A549 (cell line): ENCODE results near the gene TSPO. TPM values are rescaled to one million over a fixed set of nuclear protein-coding genes. Genes with fewer than 3 reads are reported as not detected.

Source experiments
- ATAC-seq, 2 experiments: fragments of 200-7000 bp in 1 of 2; fragments of >200 bp in 1 of 2; cut with Nextera tagmentation in 1 of 2; cut with Tn5 transposase in 1 of 2; 3 replicates each; pipeline versions ENCODE4 v1.8.0 to v1.9.1; 2018 to 2020; ENCODE audit warnings: mild to moderate bottlenecking in 1 of 2, moderate library complexity in 1 of 2
- CTCF ChIA-PET: fragments of 300-600 bp; sonication (Branson Sonifier 250); formaldehyde crosslinking; extraction: SDS; loops from one replicate; lab custom pipeline; 2021; ENCODE audit warnings: antibody characterized with exemption, inconsistent platforms; lab: Yijun Ruan, JAX
- POLR2A ChIA-PET: fragments of 350-600 bp; formaldehyde crosslinking; extraction: SDS; loops from one replicate; lab custom pipeline; 2021; ENCODE audit warnings: antibody characterized with exemption, inconsistent platforms; lab: Yijun Ruan, JAX
- DNase-seq, 2 experiments: peaks; one replicate each; pipeline versions ENCODE4 v3.0.0 to v3.0.0-alpha.2; 2011 to 2016; ENCODE audit warnings: low read depth in 1 of 2, low spot score in 1 of 2
- FAIRE-seq: peaks from 2 replicates; lab custom pipeline; 2011; peaks lifted over from hg19 to GRCh38; lab: Jason Lieb, UNC
- H3K27ac ChIP-seq, 2 experiments: fragments of >200 bp; sonication (Bioruptor Twin); formaldehyde crosslinking; 3 replicates each; pipeline ENCODE4 v1.5.1; 2016 to 2017
- H3K4me1 ChIP-seq: fragments of >200 bp; sonication (Bioruptor Twin); formaldehyde crosslinking; 3 replicates; pipeline ENCODE4 v1.6.1; 2016
- H3K4me2 ChIP-seq: fragments of >200 bp; sonication (Bioruptor Twin); formaldehyde crosslinking; 3 replicates; pipeline ENCODE4 v1.6.1; 2016
- H3K4me3 ChIP-seq: fragments of >200 bp; sonication (Bioruptor Twin); formaldehyde crosslinking; 3 replicates; pipeline ENCODE4 v1.5.1; 2016
- H3K9me3 ChIP-seq: fragments of >200 bp; sonication (Bioruptor Twin); formaldehyde crosslinking; 3 replicates; pipeline ENCODE4 v1.6.1; 2016
- CBX8 ChIP-seq: fragments of 200-600 bp; sonication (generic); IDR thresholded peaks from 2 replicates; pipeline ENCODE4 v1.6.1; 2016
- CEBPB ChIP-seq, 2 experiments: fragments of >200 bp in 1 of 2; sonication (Bioruptor Twin) in 1 of 2; formaldehyde crosslinking in 1 of 2; IDR thresholded peaks; 2 replicates each; pipeline ENCODE4 v1.6.1; 2012 to 2016
- CHD4 ChIP-seq: fragments of 200-600 bp; sonication (generic); IDR thresholded peaks from 2 replicates; pipeline ENCODE4 v1.6.1; 2016; ENCODE audit warnings: antibody characterized with exemption, mild to moderate bottlenecking, borderline replicate concordance
- E2F6 ChIP-seq: IDR thresholded peaks from 2 replicates; pipeline ENCODE4 v1.6.1; 2012; ENCODE audit warnings: low read depth, borderline replicate concordance
- EHF ChIP-seq: fragments of 250-450 bp; sonication (Bioruptor Pico); IDR thresholded peaks from 2 replicates; pipeline ENCODE4 v1.5.0; 2020; ENCODE audit warnings: mild to moderate bottlenecking
- JUN ChIP-seq, 2 experiments: fragments of >200 bp; sonication (Bioruptor Twin); formaldehyde crosslinking; IDR thresholded peaks; 2 replicates in 1 of 2; 3 replicates in 1 of 2; pipeline ENCODE4 v1.6.1; 2016 to 2017
- JUNB ChIP-seq: fragments of >200 bp; sonication (Bioruptor Twin); formaldehyde crosslinking; IDR thresholded peaks from 2 replicates; pipeline ENCODE4 v1.6.1; 2016
- KDM1A ChIP-seq: fragments of 200-600 bp; sonication (generic); IDR thresholded peaks from 2 replicates; pipeline ENCODE4 v1.6.1; 2016; ENCODE audit warnings: low read depth, mild to moderate bottlenecking
- MAX ChIP-seq: IDR thresholded peaks from 2 replicates; pipeline ENCODE4 v1.6.1; 2012
- MYC ChIP-seq: IDR thresholded peaks from 2 replicates; pipeline ENCODE4 v1.6.1; 2012; ENCODE audit warnings: mild to moderate bottlenecking, inconsistent platforms, low read length, improper control_type of control experiment, borderline replicate concordance
- NPAS2 ChIP-seq: fragments of 250-450 bp; sonication (Bioruptor Pico); IDR thresholded peaks from 2 replicates; pipeline ENCODE4 v1.8.0; 2022; ENCODE audit warnings: mild to moderate bottlenecking, moderate library complexity, borderline replicate concordance
- RAD21 ChIP-seq, 2 experiments: fragments of >200 bp in 1 of 2; sonication (Bioruptor Twin) in 1 of 2; formaldehyde crosslinking in 1 of 2; IDR thresholded peaks in 1 of 2; conservative IDR thresholded peaks in 1 of 2; 2 replicates in 1 of 2; 3 replicates in 1 of 2; pipeline ENCODE4 v1.6.1; 2012 to 2018; ENCODE audit warnings: inconsistent platforms in 1 of 2
- RCOR1 ChIP-seq: fragments of 150-350 bp; IDR thresholded peaks from 2 replicates; pipeline ENCODE4 v1.6.1; 2014; ENCODE audit warnings: antibody characterized with exemption, low read length, low read depth
- RFX5 ChIP-seq: fragments of 450-650 bp; IDR thresholded peaks from 2 replicates; pipeline ENCODE4 v1.7.1; 2014; ENCODE audit warnings: antibody characterized with exemption, mild to moderate bottlenecking, moderate library complexity
- RNF2 ChIP-seq: fragments of 200-600 bp; sonication (generic); IDR thresholded peaks from 2 replicates; pipeline ENCODE4 v1.6.1; 2016; ENCODE audit warnings: low read depth, mild to moderate bottlenecking, antibody characterized with exemption, moderate library complexity, borderline replicate concordance
- SMC3 ChIP-seq: fragments of >200 bp; sonication (Bioruptor Twin); formaldehyde crosslinking; IDR thresholded peaks from 3 replicates; pipeline ENCODE4 v1.6.1; 2018; ENCODE audit warnings: inconsistent platforms
- TFCP2L1 ChIP-seq: fragments of 250-450 bp; sonication (Bioruptor Pico); IDR thresholded peaks from 2 replicates; pipeline ENCODE4 v1.5.0; 2021; ENCODE audit warnings: mild to moderate bottlenecking
- ZFP36 ChIP-seq: fragments of 450-650 bp; IDR thresholded peaks from 2 replicates; pipeline ENCODE4 v1.6.1; 2014; ENCODE audit warnings: borderline replicate concordance; ENCODE audit not compliant: partially characterized antibody
- WGBS: methylation state at CpG from one replicate; pipeline ENCODE4 v1.1.6; 2017; ENCODE audit errors: missing lambda C conversion rate; 5-methylcytosine and 5-hydroxymethylcytosine counted together
- polyA plus RNA-seq, 4 experiments: library from polyadenylated mRNA; depleted of rRNA in 3 of 4; stranded (reverse); fragments of >200 nt; fragmentation: RNase III in 1 of 4; extraction: RNeasy Plus Mini Kit Qiagen cat#74134 plus additional on column Dnase treatment in 1 of 4; gene quantifications; 2 replicates in 3 of 4; 3 replicates in 1 of 4; pipeline ENCODE4 v1.2.3, GENCODE V29; 2011 to 2017
- TF ChIP-seq, protein P1 (sequence below): fragments of >200 bp; sonication (Bioruptor Twin); formaldehyde crosslinking; IDR thresholded peaks from 3 replicates; pipeline ENCODE4 v1.6.1; 2016
- TF ChIP-seq, protein P2 (sequence below): fragments of 250-450 bp; sonication (Bioruptor Pico); IDR thresholded peaks from 2 replicates; pipeline ENCODE4 v1.5.0; 2020; ENCODE audit warnings: low read depth, mild to moderate bottlenecking, moderate library complexity
- TF ChIP-seq, protein P3 (sequence below): fragments of 200-600 bp; sonication (generic); IDR thresholded peaks from 2 replicates; pipeline ENCODE4 v1.6.1; 2016; ENCODE audit warnings: antibody characterized with exemption, mild to moderate bottlenecking, moderate library complexity
- TF ChIP-seq, protein P4 (sequence below): fragments of >200 bp; sonication (Bioruptor Twin); formaldehyde crosslinking; IDR thresholded peaks from 2 replicates; pipeline ENCODE4 v1.6.1; 2016
- TF ChIP-seq, protein P5 (sequence below): fragments of 450-650 bp; IDR thresholded peaks from 2 replicates; pipeline ENCODE4 v1.6.1; 2014; ENCODE audit warnings: antibody characterized with exemption
- TF ChIP-seq, protein P6 (sequence below): fragments of >200 bp; sonication (Bioruptor Twin); formaldehyde crosslinking; IDR thresholded peaks from 3 replicates; pipeline ENCODE4 v1.5.1; 2016

Gene TSPO
- polyA plus RNA-seq, 2 of the 4 experiments (the other 2 are of a cell fraction), result 43.2 to 94.4 TPM

GRCh38 chr22:43110444-43110926 lies 40.9 kb upstream of the TSPO start, which contains the start of gene BIK:
Gene BIK, plus strand, starts transcription at chr22:43110750. Its CDS starts 13,273 bp downstream, at chr22:43124023.
- H3K27ac ChIP-seq, result peak within 1 kb of the TSS; percentile 58 to 82; a peak in 5 of 6 replicates
- no peak for TF ChIP-seq CEBPB (IDR thresholded peaks at IDR 0.05)
- TF ChIP-seq RAD21 (conservative IDR thresholded peaks at IDR 0.05 in 1 of 2, IDR thresholded peaks at IDR 0.05 in 1 of 2), result no peak
- TF ChIP-seq, protein P1, sequence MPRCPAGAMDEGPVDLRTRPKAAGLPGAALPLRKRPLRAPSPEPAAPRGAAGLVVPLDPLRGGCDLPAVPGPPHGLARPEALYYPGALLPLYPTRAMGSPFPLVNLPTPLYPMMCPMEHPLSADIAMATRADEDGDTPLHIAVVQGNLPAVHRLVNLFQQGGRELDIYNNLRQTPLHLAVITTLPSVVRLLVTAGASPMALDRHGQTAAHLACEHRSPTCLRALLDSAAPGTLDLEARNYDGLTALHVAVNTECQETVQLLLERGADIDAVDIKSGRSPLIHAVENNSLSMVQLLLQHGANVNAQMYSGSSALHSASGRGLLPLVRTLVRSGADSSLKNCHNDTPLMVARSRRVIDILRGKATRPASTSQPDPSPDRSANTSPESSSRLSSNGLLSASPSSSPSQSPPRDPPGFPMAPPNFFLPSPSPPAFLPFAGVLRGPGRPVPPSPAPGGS, result no peak
- no peak for TF ChIP-seq SMC3
- TF ChIP-seq EHF (CRISPR knock-in tag), result no peak
- TF ChIP-seq ZFP36, result no peak
- no peak for TF ChIP-seq RCOR1
- DNase-seq (peak in 1 of 2 experiments; percentile 41), FAIRE-seq (no peak), ATAC-seq (peak; percentile 76 to 81)
- 0% methylated on average over 5 of the region's 49 CpGs for WGBS
- no peaks in the 10 kb centered on the region for H3K9me3 ChIP-seq
- POLR2A ChIA-PET, result no interaction called here
- 0 out of 3 replicates have a peak, but pooled peaks cover 2% of the 10 kb centered on the region for H3K4me1 ChIP-seq
- peak within 1 kb of the TSS; percentile 73 for H3K4me3 ChIP-seq
- H3K4me2 ChIP-seq, result peak within 1 kb of the TSS; percentile 93
- CTCF ChIA-PET, result interaction anchor here (0.8 kb wide), 1 partner anchor 10 kb away, joined by 3 read pairs; no protein-coding TSS in a partner anchor

- H3K4me3 ChIP-seq, result peak overlapping the region; percentile 73
- DNase-seq, result no peak
- H3K27ac ChIP-seq, result peak overlapping the region; percentile 58 to 82; a peak in 5 of 6 replicates
- TF ChIP-seq, protein P2, sequence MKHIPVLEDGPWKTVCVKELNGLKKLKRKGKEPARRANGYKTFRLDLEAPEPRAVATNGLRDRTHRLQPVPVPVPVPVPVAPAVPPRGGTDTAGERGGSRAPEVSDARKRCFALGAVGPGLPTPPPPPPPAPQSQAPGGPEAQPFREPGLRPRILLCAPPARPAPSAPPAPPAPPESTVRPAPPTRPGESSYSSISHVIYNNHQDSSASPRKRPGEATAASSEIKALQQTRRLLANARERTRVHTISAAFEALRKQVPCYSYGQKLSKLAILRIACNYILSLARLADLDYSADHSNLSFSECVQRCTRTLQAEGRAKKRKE, result no peak
- TF ChIP-seq CBX8, result no peak
- TF ChIP-seq KDM1A, result peak; percentile 87; the same call in 1 of the 2 replicates
- TF ChIP-seq, protein P3, sequence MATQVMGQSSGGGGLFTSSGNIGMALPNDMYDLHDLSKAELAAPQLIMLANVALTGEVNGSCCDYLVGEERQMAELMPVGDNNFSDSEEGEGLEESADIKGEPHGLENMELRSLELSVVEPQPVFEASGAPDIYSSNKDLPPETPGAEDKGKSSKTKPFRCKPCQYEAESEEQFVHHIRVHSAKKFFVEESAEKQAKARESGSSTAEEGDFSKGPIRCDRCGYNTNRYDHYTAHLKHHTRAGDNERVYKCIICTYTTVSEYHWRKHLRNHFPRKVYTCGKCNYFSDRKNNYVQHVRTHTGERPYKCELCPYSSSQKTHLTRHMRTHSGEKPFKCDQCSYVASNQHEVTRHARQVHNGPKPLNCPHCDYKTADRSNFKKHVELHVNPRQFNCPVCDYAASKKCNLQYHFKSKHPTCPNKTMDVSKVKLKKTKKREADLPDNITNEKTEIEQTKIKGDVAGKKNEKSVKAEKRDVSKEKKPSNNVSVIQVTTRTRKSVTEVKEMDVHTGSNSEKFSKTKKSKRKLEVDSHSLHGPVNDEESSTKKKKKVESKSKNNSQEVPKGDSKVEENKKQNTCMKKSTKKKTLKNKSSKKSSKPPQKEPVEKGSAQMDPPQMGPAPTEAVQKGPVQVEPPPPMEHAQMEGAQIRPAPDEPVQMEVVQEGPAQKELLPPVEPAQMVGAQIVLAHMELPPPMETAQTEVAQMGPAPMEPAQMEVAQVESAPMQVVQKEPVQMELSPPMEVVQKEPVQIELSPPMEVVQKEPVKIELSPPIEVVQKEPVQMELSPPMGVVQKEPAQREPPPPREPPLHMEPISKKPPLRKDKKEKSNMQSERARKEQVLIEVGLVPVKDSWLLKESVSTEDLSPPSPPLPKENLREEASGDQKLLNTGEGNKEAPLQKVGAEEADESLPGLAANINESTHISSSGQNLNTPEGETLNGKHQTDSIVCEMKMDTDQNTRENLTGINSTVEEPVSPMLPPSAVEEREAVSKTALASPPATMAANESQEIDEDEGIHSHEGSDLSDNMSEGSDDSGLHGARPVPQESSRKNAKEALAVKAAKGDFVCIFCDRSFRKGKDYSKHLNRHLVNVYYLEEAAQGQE, result no peak
- no peak for TF ChIP-seq TFCP2L1
- TF ChIP-seq, protein P4, sequence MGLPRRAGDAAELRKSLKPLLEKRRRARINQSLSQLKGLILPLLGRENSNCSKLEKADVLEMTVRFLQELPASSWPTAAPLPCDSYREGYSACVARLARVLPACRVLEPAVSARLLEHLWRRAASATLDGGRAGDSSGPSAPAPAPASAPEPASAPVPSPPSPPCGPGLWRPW, result no peak
- TF ChIP-seq, protein P5, sequence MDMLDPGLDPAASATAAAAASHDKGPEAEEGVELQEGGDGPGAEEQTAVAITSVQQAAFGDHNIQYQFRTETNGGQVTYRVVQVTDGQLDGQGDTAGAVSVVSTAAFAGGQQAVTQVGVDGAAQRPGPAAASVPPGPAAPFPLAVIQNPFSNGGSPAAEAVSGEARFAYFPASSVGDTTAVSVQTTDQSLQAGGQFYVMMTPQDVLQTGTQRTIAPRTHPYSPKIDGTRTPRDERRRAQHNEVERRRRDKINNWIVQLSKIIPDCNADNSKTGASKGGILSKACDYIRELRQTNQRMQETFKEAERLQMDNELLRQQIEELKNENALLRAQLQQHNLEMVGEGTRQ, result no peak
- TF ChIP-seq CHD4, result no peak
- peak; percentile 35; the same call in 1 of the 2 replicates for TF ChIP-seq MAX
- peak; percentile 54; the same call in 1 of the 2 replicates for TF ChIP-seq E2F6
- TF ChIP-seq RNF2, result peak; percentile 35; the same call in 1 of the 2 replicates
- TF ChIP-seq JUN (IDR thresholded peaks at IDR 0.05), result no peak
- no peak for TF ChIP-seq RFX5
- TF ChIP-seq, protein P6, sequence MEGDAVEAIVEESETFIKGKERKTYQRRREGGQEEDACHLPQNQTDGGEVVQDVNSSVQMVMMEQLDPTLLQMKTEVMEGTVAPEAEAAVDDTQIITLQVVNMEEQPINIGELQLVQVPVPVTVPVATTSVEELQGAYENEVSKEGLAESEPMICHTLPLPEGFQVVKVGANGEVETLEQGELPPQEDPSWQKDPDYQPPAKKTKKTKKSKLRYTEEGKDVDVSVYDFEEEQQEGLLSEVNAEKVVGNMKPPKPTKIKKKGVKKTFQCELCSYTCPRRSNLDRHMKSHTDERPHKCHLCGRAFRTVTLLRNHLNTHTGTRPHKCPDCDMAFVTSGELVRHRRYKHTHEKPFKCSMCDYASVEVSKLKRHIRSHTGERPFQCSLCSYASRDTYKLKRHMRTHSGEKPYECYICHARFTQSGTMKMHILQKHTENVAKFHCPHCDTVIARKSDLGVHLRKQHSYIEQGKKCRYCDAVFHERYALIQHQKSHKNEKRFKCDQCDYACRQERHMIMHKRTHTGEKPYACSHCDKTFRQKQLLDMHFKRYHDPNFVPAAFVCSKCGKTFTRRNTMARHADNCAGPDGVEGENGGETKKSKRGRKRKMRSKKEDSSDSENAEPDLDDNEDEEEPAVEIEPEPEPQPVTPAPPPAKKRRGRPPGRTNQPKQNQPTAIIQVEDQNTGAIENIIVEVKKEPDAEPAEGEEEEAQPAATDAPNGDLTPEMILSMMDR, result no peak; the same call in 2 of the 3 replicates
- TF ChIP-seq JUNB, result no peak
- no peak for TF ChIP-seq MYC
- TF ChIP-seq NPAS2 (CRISPR knock-in tag), result no peak
- H3K4me1 ChIP-seq, result 0 out of 3 replicates have a peak, but pooled peaks cover 2% of the 10 kb centered on the region
- 49% methylated on average over 9 of the region's 86 CpGs for WGBS
- no peak for FAIRE-seq
- ATAC-seq, result peak; percentile 59 to 69
- ChIA-PET CTCF (interaction anchor here (0.6 to 1.3 kb wide), 3 partner anchors 10 to 838 kb away, joined by 3 read pairs; no protein-coding TSS in a partner anchor), POLR2A (no interaction called here)
- H3K4me2 ChIP-seq, result peak overlapping the region; percentile 93
- H3K9me3 ChIP-seq, result no peaks in the 10 kb centered on the region
Observed at GRCh38 chr22:43110927-43111623, 40.3 kb upstream of the TSPO start.
